Stimulated activated CD4-positive, alpha-beta T cell treated with anti-CD3 and anti-CD28 coated beads, Interleukin-1b, Interleukin-23, amount 100 ng/mL, for 4 hours (primary cell): ENCODE measurements around the gene WSB1.
"Not testable (repeated sequence)": the region's sequence is repeated elsewhere in the genome, so short reads cannot be mapped to it uniquely, and the experiment has no call there.

Source experiments
- DNase-seq, 2 donors: peaks; one replicate each; pipeline ENCODE4 v3.0.0-alpha.2; 2020; ENCODE audit warnings: low read depth in 2 of 2

The WSB1 gene

GRCh38 chr17:27293898-27294688, at the start of gene WSB1:
Gene WSB1 (plus strand): TSS chr17:27294114. CDS start chr17:27294396, 282 bp downstream.
- DNase-seq = peak; percentile 86 to 92

GRCh38 chr17:27244491-27245223, 49.3 kb upstream of the WSB1 start:
- no peak for DNase-seq

GRCh38 chr17:27245230-27245696, 48.7 kb upstream of the WSB1 start:
- peak; percentile 8 to 9 for DNase-seq

GRCh38 chr17:27246537-27246936, 47.4 kb upstream of the WSB1 start:
- DNase-seq = no peak

- DNase-seq = no peak
Observed at GRCh38 chr17:27247071-27247957, 46.6 kb upstream of the WSB1 start.

- DNase-seq = no peak
Observed at GRCh38 chr17:27247958-27248342, 46.0 kb upstream of the WSB1 start.

- DNase-seq = not testable (repeated sequence)
Observed at GRCh38 chr17:27250791-27251190, 43.1 kb upstream of the WSB1 start.

GRCh38 chr17:27254802-27255201, 39.1 kb upstream of the WSB1 start:
- DNase-seq = not testable (repeated sequence)

- DNase-seq = no peak
Observed at GRCh38 chr17:27256225-27257030, 37.5 kb upstream of the WSB1 start.

GRCh38 chr17:27257031-27257357, 36.9 kb upstream of the WSB1 start:
- no peak for DNase-seq

- no peak for DNase-seq
Observed at GRCh38 chr17:27259356-27259755, 34.6 kb upstream of the WSB1 start.

- no peak for DNase-seq
Observed at GRCh38 chr17:27263386-27263785, 30.5 kb upstream of the WSB1 start.

- no peak for DNase-seq
Observed at GRCh38 chr17:27264068-27264812, 29.7 kb upstream of the WSB1 start.

- DNase-seq = no peak
Observed at GRCh38 chr17:27265333-27265732, 28.6 kb upstream of the WSB1 start.

GRCh38 chr17:27266228-27266627, 27.7 kb upstream of the WSB1 start:
- no peak for DNase-seq

GRCh38 chr17:27268394-27269085, 25.4 kb upstream of the WSB1 start:
- no peak for DNase-seq

GRCh38 chr17:27269201-27269600, 24.7 kb upstream of the WSB1 start:
- no peak for DNase-seq

- no peak for DNase-seq
Observed at GRCh38 chr17:27269974-27270373, 23.9 kb upstream of the WSB1 start.

GRCh38 chr17:27276653-27277156, 17.2 kb upstream of the WSB1 start:
- DNase-seq = no peak

GRCh38 chr17:27279132-27279531, 14.8 kb upstream of the WSB1 start:
- not testable (repeated sequence) for DNase-seq
